ENCODE measurements around the gene MRPS15.
A peak's percentile ranks its signal among the peaks of the same experiment; 100 is the strongest.
"Not testable (repeated sequence)": the region's sequence is repeated elsewhere in the genome, so short reads cannot be mapped to it uniquely, and the experiment has no call there.

Gene MRPS15

DNA sequence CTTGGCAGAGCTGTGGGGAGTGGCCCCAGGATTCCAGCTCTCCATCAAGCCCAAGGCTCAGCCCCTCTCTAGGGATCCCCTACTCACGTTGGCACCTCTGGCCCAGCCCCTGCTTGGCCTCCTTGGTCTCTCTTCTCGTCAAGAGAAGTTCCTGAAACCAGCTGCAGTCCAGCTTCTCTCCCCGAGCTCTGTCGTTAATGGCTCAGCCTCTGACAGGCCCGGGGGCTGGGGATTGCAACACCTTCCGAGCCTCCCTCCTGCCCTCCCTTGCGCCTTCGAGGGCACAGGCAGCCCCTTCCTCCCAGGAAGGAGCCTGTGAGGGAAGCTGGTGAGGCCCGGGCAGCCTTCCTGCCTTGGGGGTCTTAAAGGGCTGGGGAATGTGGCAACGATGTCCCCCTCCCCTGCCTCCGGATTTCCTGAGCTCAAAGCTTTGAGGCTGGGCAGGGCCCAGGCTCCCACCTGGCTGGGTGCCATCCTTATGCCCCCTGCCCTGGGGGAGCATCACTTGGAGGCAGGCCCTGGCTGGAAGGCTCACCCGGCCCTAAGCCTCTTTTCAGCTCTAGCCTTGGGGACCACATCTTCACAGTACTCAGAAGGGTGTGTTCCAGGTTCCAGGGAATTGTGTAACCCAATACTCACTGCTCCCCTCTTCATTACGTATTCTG lies 18.7 kb upstream of the MRPS15 start, which contains the start of gene CSF3R:
TSS of gene CSF3R (minus strand) at position 190 of the 665 bp plus-strand sequence. CDS start 3,417 bp downstream, outside the sequence.
- no peak for DNase-seq (ENCODE audit: low read depth in 2 of 2)

DNA sequence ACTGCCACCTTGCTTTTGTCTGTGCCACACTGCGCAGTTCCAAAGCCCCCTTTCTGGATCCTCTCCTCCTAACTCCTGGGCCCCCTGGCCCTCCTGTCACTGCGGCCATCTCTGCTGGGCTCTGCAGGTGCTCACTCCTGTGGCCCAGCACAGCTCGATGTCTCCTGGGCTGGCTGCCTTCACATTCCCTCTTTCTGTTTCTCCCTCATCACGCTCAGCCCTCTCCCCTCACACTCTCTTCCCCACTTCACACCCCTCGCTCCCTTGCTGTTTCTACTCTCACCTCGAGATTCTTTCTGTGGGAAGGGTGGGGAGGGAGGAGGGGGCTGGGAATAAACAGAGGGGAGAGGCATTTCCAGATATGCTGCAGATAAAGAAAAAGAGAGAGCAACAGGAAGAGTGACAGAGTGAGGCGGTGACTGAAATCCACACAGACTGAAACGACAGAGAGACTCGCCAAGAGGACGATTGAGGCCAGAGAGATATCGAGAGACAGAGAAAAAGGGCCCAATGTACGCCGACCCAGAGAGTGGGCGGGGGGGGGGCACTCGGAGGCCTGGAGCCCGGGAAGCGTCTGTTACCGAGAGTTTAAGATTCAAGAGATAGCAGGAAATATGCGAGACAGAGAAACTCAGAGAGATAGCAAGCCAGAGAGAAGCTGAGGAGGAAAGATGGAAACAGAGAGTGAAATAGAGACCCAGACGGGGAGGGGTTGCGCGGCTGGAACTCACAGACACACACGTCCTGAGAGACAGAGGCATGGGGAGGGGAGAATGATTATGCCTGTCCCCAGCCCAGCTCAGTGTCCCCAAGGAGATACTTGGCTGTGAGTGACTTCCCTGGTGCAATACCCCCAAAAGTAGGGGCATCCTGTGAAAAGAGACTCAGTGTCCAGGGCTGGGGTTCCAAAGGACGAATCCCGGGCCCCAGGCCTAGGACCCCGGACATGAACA lies 17.9 kb upstream of the MRPS15 start:
- no peak for DNase-seq (ENCODE audit: low read depth in 2 of 2)

DNA sequence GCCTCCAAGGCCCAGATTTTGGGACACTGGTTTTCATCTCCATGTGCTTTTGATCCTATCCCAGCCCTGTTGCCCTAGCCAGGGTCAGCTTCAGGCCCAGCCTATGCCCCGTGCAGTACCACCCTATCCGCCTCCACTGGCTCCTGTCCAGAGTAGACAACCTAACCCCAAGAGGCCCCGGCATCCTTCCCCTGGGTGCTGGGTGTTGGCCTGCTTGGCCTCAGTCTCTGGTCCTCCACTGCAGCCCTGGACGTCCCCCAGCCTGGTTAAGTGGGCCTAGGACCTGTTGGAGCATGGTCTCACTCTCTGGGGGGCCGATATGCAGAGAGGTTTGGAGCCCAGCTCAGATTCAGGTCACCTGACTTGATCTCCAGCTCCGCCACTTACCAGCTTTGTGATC lies 16.9 kb upstream of the MRPS15 start:
- no peak for DNase-seq (ENCODE audit: low read depth in 2 of 2)

DNA sequence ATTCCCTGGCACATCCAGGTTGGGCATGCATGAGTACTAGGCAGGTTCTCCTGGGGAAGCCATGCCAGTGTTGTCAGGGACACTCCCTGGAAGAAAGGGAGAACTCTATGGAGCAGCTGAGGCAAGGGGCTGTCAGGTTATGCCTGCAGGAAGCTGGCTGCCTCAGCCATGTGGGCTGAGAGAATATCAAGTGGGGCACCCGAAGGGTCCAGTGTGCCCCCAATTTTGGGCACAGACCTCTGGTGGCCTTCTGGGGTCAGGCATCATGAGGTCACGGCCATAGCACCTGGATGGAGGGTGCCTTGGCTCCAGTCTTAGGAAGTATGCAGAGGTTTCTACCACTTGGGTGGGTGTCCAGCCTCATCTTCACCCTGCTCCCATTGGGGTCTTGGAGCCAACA lies 16.0 kb upstream of the MRPS15 start:
- DNase-seq (ENCODE audit: low read depth in 2 of 2), result no peak

DNA sequence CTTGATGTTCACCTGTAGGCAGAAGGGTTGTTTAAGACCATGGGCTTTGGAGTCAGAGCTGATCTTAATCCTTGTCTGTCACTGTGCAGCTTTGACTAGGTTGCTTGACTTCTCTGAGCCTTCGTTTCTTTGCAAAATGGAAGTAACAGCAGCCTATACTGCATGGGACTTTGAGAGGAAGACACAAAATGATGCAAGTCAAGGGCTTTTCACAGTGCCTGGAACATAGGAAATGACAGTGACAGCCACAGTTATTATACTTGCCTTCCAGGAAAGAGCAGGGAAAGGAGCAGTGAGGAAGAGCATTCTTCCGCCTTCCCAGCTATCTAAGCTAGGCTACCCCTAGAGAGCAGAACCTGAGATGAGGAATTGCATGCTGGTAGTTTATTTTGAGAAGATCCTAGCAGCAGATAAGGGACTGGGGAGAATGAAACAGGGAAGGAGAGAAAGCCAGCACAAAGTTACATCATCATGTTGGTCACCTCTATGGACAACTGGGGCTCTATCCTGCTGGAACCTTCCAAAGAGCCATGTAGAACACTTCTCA lies 15.4 kb upstream of the MRPS15 start:
- no peak for DNase-seq (ENCODE audit: low read depth in 2 of 2)

DNA sequence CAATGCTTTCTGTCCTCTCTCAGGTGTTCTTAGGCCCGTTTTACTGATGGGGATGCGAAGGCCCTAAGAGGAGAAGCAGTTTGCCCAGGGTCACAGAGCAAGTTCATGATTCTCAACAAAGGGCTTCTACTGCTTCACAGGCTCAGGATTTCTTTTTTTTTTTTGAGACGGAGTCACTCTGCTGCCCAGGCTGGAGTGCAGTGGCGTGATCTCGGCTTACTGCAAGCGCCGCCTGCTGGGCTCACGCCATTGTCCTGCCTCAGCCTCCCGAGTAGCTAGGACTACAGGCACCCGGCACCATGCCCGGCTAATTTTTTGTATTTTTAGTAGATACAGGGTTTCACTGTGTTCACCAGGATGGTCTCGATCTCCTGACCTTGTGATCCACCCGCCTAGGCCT lies 13.4 kb upstream of the MRPS15 start:
- not testable (repeated sequence) for DNase-seq (ENCODE audit: low read depth in 2 of 2)

- no peak for DNase-seq (ENCODE audit: low read depth in 2 of 2)
Measured at GRCh38 chr1:36476945-36477344, 12.8 kb upstream of the MRPS15 start.

DNA sequence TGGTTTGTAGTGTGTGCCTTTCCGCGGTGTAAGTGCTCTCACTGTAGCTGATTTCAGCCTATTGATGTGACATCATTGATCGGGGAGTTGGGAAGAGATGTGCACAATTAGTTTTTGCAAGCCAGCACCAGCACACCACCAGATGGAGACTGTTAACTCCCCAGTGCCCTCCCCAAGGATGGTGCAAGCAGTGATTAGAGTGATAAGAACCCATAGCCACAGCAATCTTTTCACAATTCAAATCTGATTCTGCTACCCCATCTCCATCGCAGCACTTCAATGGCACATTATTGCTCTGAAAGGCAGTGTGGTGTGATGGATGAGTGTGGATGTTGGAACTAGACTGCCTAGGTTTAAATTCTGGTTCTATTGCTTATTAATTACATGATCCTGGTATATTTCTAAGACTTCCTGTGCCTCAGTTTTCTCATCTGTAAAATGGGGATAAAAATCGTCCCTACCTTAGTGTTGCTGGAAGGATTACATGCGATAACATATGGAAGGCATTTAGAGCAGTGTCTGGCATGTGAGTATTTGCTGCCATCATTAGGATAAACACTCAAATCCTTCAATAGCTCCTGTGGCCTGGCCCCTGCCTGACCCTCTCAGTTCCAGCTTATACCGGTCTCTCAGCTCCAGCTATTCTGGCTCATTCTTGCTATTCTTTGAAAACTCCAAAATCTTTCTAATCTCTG lies 11.9 kb upstream of the MRPS15 start:
- no peak for DNase-seq (ENCODE audit: low read depth in 2 of 2)

DNA sequence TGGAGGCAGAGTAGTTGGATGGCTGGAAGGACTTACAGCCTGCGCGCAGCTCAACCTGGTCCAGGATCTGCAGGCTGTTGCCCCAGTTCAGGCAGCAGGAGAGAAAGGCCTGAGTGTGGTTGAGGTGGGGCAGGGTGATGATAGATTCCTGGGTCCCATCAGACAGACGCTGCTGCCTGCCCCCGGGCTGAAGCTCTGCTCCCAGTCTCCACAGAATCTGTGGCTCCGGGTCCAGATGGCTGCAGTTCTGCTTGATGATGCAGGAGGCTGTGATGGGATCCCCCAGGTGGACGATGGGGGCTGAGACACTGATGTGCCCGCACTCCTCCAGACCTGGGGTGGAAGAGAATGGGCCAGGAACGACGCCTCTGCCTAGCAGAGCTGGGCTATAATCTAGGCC lies 11.2 kb upstream of the MRPS15 start:
- no peak for DNase-seq (ENCODE audit: low read depth in 2 of 2)

DNA sequence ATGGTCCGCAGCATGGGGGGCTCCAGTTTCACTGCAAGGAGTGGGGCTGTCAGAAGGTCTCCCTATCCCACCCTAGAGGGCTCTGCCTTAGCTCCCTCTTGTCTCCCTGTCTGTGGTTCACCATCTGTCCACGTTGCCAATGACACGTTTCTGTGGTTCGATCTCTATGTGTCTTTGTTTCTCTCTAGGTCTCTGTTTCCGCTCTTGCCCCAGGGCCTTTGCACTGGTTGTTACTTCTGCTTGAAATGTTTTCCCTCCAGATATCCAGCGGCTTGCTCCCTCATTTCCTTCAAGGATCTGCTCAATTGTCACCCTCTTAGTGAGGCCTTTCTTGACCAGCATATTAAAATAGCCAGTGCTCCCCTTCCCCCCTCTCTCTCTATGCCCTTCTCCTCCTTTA lies 8.5 kb upstream of the MRPS15 start:
- no peak for DNase-seq (ENCODE audit: low read depth in 2 of 2)

DNA sequence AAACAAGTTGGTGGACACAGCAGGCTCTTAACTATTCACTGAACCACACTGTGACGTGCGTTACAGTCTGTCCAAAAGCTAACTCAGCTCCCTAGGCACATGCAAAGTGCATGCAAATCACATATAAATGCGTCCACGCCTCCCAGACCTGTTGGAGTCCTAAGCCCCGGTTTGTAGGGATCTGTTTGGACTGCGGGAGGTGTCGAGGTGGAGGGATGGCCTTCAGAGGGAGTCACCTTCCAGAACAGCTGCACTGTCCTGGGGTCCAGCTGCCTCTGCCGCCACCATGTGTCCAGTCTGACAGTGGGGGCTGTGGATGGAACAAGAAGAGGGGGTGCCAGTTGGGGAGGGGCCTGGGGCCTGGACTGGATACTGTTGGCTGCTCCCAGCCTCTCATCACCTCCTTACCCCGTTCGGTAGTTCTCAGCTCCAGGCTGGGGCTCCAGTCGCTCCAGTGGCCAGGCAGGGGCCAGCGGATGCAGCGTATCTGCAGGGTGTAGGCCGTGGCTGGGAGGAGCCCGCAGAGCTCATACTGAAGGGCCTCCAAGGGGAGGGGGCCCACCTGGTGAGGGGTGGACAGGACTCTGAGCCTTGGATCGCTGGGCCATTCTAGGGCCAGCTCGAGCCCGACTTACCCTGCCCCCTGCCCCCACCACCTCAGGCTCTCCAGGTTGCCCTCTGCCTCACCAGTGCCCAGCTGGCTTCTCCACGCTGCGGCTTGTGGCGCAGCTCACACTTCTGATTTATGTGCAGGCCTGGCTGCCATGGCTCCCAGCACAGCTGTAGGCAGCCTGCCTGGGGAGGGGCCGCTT lies 7.9 kb upstream of the MRPS15 start:
- no peak for DNase-seq (ENCODE audit: low read depth in 2 of 2)

- DNase-seq (ENCODE audit: low read depth in 2 of 2), result no peak
Measured at GRCh38 chr1:36469163-36469562, 5.0 kb upstream of the MRPS15 start.

DNA sequence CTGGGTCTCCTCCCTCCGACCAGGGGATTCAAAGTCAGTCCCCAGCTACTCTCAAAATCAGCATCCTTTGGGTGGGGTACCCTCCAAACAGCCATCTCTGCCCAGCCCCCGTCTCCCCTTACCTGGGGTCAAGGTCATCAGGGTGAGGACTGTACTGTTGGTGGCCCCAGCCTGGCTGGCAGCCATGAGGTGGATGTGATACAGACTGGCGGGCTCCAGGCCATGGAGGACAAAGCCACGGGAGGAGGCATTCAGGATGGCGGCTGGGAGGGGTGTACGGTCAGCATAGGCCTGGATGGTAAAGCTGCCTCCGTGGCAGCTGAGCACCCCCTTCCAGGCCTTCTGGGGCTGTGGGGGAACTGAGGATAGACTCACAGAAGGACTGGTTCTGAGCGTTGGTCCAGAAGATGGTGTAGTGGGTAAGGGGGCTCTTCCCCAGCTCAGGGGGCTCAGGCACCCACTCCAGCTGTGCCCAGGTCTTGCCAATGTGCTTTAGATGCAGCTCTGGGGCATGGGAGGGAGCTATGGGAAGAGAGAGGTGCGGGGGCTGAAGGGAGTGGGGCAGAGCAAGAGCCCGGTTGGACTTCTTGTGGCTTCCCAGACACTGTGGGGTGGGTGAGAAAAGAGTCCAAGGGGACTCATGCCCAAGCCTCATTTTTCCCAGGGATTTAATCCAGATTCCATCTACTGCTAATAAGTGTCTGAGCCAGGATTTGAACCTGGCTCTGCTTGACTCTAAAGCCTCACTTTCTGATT lies 3.7 kb upstream of the MRPS15 start:
- no peak for DNase-seq (ENCODE audit: low read depth in 2 of 2)

- no peak for DNase-seq (ENCODE audit: low read depth in 2 of 2)
Measured at GRCh38 chr1:36467027-36467410, 2.8 kb upstream of the MRPS15 start.

GRCh38 chr1:36466370-36467026 lies 2.3 kb upstream of the MRPS15 start:
- DNase-seq (ENCODE audit: low read depth in 2 of 2), result no peak

DNA sequence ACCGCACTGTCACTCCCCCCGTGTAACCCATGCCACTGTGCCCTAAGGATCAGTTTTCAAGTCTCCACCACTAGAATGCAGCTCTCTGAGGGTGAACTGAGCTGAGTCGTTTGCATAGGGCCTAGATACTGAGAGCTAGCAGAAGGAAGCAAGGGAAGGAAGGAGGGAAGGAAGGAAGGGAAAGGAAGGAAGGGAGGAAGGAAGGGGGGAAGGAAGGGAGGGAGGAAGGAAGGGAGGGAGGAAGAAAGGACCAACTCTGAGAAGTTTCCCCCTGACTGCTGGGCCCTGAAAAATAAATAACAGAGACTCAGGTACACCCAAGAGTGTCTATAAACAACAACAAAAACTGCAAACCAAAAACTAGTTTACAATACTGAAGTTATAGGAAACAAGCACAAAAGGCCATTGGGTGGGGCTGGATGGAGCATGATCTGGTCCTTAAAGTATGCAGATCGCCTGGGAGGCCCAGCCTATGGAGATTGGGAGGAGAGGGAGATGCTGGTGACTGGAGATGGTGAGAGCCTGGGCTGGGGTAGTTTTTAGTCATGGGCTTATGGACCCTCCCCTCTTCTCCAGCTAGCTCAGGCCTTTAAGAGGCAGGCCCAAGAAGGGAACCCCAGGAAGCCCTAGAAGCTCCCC lies 1.7 kb upstream of the MRPS15 start:
- DNase-seq (ENCODE audit: low read depth in 2 of 2), result no peak

GRCh38 chr1:36464605-36465393 lies 615 bp upstream of the MRPS15 start:
- DNase-seq (ENCODE audit: low read depth in 2 of 2), result peak in 1 of 2 donors; percentile 15

GRCh38 chr1:36463463-36463802 lies 751 bp downstream of the MRPS15 start:
- no peak for DNase-seq (ENCODE audit: low read depth in 2 of 2)

DNA sequence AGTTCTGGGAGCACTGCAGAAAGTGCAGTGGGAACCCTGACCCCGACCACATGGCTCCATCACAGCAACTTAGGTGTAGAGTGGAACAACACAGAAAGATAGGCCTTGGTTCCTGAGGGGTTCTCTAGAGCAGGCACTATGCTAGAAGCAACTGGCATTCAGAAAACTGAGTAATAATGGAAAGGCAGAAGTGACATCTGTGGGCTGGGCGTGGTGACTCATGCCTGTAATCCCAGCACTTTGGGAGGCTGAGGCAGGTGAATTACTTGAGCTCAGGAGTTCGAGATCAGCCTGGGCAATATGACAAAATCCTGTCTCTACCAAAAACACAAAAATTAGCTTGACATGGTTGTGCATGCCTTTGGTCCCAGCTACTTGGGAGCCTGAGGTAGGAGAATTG lies 5.3 kb downstream of the MRPS15 start:
- DNase-seq (ENCODE audit: low read depth in 2 of 2), result peak; percentile 24 to 47

All from activated CD4-positive, alpha-beta T cell treated with anti-CD3 and anti-CD28 coated beads for 24 hours (primary cell).